ENCODE data around the gene OR13C8.

- TF ChIP-seq, protein P1, sequence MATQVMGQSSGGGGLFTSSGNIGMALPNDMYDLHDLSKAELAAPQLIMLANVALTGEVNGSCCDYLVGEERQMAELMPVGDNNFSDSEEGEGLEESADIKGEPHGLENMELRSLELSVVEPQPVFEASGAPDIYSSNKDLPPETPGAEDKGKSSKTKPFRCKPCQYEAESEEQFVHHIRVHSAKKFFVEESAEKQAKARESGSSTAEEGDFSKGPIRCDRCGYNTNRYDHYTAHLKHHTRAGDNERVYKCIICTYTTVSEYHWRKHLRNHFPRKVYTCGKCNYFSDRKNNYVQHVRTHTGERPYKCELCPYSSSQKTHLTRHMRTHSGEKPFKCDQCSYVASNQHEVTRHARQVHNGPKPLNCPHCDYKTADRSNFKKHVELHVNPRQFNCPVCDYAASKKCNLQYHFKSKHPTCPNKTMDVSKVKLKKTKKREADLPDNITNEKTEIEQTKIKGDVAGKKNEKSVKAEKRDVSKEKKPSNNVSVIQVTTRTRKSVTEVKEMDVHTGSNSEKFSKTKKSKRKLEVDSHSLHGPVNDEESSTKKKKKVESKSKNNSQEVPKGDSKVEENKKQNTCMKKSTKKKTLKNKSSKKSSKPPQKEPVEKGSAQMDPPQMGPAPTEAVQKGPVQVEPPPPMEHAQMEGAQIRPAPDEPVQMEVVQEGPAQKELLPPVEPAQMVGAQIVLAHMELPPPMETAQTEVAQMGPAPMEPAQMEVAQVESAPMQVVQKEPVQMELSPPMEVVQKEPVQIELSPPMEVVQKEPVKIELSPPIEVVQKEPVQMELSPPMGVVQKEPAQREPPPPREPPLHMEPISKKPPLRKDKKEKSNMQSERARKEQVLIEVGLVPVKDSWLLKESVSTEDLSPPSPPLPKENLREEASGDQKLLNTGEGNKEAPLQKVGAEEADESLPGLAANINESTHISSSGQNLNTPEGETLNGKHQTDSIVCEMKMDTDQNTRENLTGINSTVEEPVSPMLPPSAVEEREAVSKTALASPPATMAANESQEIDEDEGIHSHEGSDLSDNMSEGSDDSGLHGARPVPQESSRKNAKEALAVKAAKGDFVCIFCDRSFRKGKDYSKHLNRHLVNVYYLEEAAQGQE (IDR thresholded peaks at IDR 0.05; ENCODE audit: insufficient read depth in 1 of 2, low read depth in 2 of 2, low read length in 2 of 2), result no peak
- TF ChIP-seq TAF1 (IDR thresholded peaks at IDR 0.05; ENCODE audit: borderline replicate concordance, insufficient read depth, low read length), result no peak
- no peak for TF ChIP-seq POLR2AphosphoS5 (IDR thresholded peaks at IDR 0.05; ENCODE audit: low read depth, low read length)
- TF ChIP-seq SIN3A (IDR thresholded peaks at IDR 0.05; ENCODE audit: borderline replicate concordance, insufficient read depth, low read length), result no peak
Observed at GRCh38 chr9:104564358-104564757, 4.6 kb upstream of the OR13C8 start.
